ENCODE measurements around the gene UNG.
"Not testable (repeated sequence)": the region's sequence is repeated elsewhere in the genome, so short reads cannot be mapped to it uniquely, and the experiment has no call there.

The UNG gene

DNA sequence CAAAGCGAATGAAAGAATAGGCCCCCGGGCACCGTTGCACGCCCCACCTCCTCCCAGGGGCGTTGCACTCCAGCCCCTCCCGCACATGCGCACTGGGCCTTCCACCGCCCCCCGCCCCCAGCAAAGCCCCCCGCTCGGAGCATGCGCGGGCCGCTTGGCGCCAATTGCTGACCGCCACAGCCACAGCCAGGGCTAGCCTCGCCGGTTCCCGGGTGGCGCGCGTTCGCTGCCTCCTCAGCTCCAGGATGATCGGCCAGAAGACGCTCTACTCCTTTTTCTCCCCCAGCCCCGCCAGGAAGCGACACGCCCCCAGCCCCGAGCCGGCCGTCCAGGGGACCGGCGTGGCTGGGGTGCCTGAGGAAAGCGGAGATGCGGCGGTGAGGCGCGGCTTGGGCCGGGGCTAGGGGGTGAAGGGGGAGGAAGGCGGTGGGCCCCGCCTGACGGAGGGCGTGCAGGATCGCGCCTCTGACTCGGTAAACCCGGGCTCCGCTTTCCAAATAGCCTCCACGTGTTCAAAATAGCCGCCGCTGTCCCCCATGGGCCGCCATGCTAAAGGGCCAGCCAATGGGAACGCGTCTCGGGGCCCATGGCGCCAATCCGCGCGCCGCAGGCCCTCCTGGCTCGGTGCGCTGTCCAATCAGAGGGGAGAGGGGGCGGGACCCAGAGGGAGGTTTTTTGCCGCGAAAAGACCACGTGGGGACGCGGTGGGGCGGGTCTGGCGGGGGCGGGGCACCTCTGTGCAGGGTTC is at the start of gene UNG:
Gene UNG, plus strand, starts transcription at position 163 of the 748 bp plus-strand sequence. Its CDS starts 83 bp downstream, at position 246.
- DNase-seq (ENCODE audit: low read depth) = peak; percentile 93

DNA sequence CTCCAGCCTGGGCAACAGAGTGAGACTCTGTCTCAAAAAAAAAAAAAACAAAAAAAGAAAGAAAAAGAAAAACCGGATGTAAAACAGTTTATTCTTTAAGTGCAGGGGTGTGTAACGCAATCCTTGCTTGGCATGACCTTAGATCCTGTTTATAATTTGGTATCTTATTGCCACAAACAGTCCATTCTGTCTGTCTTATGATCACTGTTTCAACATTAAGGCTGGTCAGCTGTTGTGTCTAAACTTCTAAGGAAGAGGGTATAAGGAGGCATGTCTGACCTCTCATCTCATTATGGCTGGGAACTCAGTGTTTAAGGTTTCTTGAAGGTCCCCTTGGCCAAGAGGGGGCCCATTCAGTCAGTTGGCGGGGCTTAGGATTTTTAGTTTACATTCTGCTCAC is 48.7 kb upstream of the UNG start:
- not testable (repeated sequence) for DNase-seq (ENCODE audit: low read depth)

- DNase-seq (ENCODE audit: low read depth) = not testable (repeated sequence)
These were observed 47.6 kb upstream of the UNG start for GRCh38 chr12:109049794-109050193.

- DNase-seq (ENCODE audit: low read depth) = no peak
These were observed 45.3 kb upstream of the UNG start for GRCh38 chr12:109052097-109052413.

DNA sequence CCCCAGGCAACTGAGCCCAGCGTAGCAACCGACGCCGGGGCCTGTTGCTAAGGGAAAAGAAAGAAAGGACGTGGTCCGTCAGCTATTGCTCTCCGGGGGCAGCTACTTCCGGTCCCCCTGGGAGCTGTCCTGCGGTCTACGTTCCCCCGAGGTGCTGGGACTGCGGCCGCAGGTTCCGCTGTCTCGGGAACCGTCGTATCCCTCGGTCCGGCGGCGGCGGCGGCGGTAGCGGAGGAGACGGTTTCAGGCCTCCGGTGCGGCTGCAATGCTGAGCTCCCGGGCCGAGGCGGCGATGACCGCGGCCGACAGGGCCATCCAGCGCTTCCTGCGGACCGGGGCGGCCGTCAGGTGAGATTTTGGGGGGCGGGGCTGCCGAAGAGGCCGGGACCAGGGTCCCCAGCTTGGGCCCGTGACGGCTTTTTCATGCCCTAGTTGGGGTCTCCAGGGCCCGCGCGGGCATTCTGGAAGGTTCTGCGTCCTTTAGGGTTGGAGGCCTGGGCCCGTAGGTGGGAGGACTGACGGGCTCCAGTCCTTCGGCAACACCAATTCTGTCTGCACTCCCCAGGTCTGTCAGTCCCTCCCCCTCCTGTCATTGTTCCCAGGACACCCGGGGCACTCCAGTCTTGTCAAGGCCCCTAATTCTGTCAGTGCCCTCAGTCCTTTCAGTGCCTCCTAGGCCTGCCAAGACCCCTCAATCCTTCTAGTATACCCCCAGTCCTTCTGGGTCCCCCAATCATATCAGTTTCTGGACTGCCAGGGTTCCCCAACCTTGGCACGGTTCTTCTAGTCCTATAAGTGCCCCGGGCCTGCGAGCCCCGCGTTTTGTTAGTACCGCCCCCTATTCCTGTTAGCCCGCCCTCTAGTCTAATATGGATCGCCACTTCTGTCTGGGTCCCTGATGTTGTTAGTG is 44.7 kb upstream of the UNG start, which contains the start of gene USP30:
Gene USP30, plus strand, starts transcription at position 163 of the 910 bp plus-strand sequence. Its CDS starts 103 bp downstream, at position 266.
- DNase-seq (ENCODE audit: low read depth) = peak; percentile 85

DNA sequence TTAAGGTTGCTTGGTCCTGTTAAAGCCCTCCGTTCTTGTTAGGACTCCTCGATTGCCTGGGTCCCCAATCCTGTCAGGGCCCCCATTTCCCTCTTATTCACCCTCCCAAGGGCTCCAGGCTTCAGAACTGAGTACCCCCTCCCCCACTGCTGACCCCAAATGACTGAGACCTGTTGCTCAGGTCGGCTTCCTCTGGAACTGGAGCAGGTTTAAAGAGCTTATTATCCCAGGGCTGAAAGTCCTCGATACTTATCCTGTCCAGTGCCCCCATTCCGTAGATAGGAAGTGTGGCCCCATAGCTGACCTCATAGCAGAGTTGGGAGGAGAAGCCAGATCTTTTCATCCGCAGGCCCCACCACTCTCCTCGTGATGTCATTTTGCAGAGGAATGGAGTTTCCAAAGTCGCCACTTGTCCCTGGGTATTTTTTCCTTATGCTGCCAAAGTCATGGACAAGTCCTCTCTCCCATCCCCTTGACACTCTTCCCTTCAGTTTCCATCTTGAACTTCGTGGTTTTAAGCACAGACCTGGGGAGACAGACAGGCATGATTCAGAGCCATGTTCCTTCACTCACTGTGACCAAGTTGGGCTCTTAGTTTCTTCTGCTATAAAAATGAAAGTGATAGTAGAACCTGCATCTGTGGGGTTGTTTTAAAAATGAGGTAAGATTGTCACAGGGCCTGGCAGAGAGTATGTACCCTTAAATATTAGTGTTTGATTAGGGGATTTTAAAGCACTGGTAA is 43.8 kb upstream of the UNG start:
- DNase-seq (ENCODE audit: low read depth) = no peak

GRCh38 chr12:109054124-109054513 is 43.3 kb upstream of the UNG start:
- DNase-seq (ENCODE audit: low read depth) = not testable (repeated sequence)

GRCh38 chr12:109054520-109054919 is 42.9 kb upstream of the UNG start:
- DNase-seq (ENCODE audit: low read depth) = no peak

DNA sequence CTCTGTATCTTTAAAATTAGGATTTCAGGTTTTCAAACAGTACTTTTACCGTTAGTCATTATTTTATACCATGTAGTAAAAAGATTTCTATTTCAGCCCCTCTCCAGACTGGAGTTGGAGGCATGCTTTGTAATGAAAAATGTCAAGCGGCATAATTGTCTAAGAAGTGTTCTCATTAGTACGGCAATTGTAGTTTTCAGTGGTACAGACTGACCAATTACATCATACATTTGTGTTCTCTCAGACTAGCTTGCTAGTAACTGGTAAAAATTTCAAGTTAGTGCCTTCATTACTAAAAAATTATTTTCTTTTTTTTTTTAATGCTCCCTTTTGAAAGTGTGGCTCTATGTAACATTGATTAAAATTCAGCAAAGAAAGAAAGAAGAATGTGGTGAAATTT is 40.5 kb upstream of the UNG start:
- no peak for DNase-seq (ENCODE audit: low read depth)

GRCh38 chr12:109057376-109057775 is 40.0 kb upstream of the UNG start:
- DNase-seq (ENCODE audit: low read depth) = no peak

GRCh38 chr12:109058773-109059172 is 38.6 kb upstream of the UNG start:
- no peak for DNase-seq (ENCODE audit: low read depth)

DNA sequence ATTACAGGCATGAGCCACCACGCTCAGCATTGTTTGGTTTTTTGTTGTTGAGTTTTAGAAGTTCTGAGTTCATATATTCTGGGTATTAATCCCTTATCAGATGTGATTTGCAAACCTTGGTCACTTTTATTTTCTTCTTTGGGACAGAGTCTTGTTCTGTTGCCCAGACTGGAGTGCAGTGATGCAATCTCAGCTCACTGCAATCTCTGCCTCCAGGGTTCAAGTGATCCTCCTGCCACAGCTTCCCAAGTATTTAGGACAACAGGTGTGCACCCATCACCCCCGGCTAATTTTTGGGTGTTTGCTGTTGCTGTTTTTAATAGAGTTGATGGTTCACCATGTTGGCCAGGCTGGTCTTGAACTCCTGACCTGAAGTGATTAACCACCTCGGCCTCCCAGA is 33.3 kb upstream of the UNG start:
- DNase-seq (ENCODE audit: low read depth) = no peak

- DNase-seq (ENCODE audit: low read depth) = no peak
These were observed 32.1 kb upstream of the UNG start for GRCh38 chr12:109065154-109065852.

DNA sequence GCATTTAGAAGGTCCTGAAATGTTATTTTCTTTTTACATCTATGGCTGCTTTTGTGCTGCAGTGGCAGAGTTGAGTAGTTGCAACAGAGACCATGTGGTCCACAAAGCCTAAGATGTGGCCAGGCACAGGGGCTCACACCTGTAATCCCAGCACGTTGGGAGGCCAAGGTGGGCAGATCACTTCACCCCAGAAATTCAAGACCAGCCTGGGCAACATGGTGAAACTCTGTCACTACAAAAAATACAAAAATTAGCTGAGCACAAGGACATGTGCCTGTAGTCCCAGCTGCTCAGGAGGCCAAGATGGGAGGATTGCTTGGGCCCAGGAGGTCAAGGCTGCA is 31.6 kb upstream of the UNG start:
- no peak for DNase-seq (ENCODE audit: low read depth)

- DNase-seq (ENCODE audit: low read depth) = no peak
These were observed 27.8 kb upstream of the UNG start for GRCh38 chr12:109069307-109070271.

DNA sequence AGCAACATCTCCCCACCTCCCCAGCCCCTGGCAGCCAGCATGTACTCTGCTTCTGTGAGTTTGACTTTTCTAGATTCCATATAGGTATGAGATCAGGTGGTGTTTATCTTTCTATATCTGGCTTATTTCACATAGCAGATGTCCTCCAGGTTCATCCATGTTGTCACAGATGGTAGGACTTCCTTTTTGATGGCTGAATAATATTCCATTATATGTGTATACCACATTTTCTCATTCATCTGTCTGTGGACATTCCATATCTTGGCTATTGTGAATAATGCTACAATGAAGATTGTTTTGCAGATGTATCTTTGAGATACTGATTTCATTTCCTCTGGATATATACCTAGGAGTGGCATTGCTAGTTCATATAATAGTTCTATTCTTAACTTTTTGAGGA is 22.5 kb upstream of the UNG start:
- DNase-seq (ENCODE audit: low read depth) = no peak

- DNase-seq (ENCODE audit: low read depth) = no peak
These were observed 14.6 kb upstream of the UNG start for GRCh38 chr12:109082751-109083150.

GRCh38 chr12:109084425-109084824 is 13.0 kb upstream of the UNG start:
- DNase-seq (ENCODE audit: low read depth) = no peak

DNA sequence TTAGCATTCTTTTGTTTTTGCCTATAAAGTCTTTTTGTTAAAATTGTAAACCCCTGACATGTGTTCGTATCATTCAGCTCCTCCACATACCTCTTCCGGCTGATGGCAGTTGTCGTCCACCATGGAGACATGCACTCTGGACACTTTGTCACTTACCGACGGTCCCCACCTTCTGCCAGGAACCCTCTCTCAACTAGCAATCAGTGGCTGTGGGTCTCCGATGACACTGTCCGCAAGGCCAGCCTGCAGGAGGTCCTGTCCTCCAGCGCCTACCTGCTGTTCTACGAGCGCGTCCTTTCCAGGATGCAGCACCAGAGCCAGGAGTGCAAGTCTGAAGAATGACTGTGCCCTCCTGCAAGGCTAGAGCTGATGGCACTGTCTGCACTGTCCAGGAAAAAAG is 11.8 kb upstream of the UNG start:
- no peak for DNase-seq (ENCODE audit: low read depth)

GRCh38 chr12:109087250-109087649 is 10.1 kb upstream of the UNG start:
- no peak for DNase-seq (ENCODE audit: low read depth)

DNA sequence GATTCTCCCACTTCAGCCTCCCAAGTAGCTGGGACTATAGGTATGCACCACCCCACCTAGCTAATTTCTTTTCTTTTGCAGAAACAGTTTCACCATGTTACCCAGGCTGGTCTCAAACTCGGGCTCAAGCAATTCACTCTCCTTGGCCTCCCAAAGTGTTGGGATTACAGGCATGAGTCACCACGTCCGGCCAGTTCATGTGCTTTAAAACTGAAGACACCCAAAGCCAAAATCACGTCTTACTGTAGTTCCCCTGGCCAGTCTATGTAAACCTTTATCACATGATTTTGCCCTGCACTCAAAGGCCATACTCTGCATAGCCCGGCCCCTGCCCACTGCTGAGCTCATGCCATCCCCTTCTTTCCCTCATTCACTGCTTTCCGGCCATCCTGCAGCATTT is 8.6 kb upstream of the UNG start:
- no peak for DNase-seq (ENCODE audit: low read depth)
